ENCODE results near the gene CD247. TPM values are rescaled to one million over a fixed set of nuclear protein-coding genes. Genes with fewer than 3 reads are reported as not detected.

CD247 gene
- total and polyA plus RNA-seq, 9 of the 15 experiments (the other 6 are each of a cell fraction or from before 2014, with no cell fraction given), result 0.08 to 0.42 (median 0.28) TPM; not detected in 5

GRCh38 chr1:167533851-167534300 lies 15.5 kb upstream of the CD247 start (continued):
- peak; percentile 81 for TF ChIP-seq DACH1 (IDR thresholded peaks at IDR 0.05; ENCODE audit: partially characterized antibody)
- no peak for TF ChIP-seq SETDB1 (IDR thresholded peaks at IDR 0.05; ENCODE audit: low read length)
- TF ChIP-seq HCFC1 (IDR thresholded peaks at IDR 0.05; ENCODE audit: low read depth, low read length), result peak; percentile 6; the same call in 1 of the 2 replicates
- peak; percentile 30; the same call in 1 of the 2 replicates for TF ChIP-seq CTBP1 (IDR thresholded peaks at IDR 0.05; ENCODE audit: borderline replicate concordance)
- TF ChIP-seq RBM14 (IDR thresholded peaks at IDR 0.05; ENCODE audit: borderline replicate concordance, insufficient read depth, low read depth, low read length), result no peak
- peak; percentile 76 for TF ChIP-seq SMC3 (conservative IDR thresholded peaks at IDR 0.05; ENCODE audit: insufficient read depth, low read depth, low read length)
- TF ChIP-seq TEAD4 (IDR thresholded peaks at IDR 0.05; ENCODE audit: low read length), result peak; percentile 39; the same call in 1 of the 2 replicates
- TF ChIP-seq TEAD4 (CRISPR knock-in tag; IDR thresholded peaks at IDR 0.05; ENCODE audit: borderline replicate concordance), result no peak
- TF ChIP-seq HOXB6 (CRISPR knock-in tag; IDR thresholded peaks at IDR 0.05; ENCODE audit: borderline replicate concordance), result no peak
- TF ChIP-seq MAZ (CRISPR knock-in tag; conservative IDR thresholded peaks at IDR 0.05 in 1 of 2, IDR thresholded peaks at IDR 0.05 in 1 of 2), result 0 out of 4 replicates have a peak, but pooled peaks have one; percentile 3 to 25
- TF ChIP-seq NEUROD1 (IDR thresholded peaks at IDR 0.05; ENCODE audit: borderline replicate concordance, low read depth, low read length, partially characterized antibody), result no peak
- peak; percentile 92 to 95 for TF ChIP-seq RAD21 (CRISPR knock-in tag; conservative IDR thresholded peaks at IDR 0.05 in 1 of 2, IDR thresholded peaks at IDR 0.05 in 1 of 2)
- peak; percentile 88 for TF ChIP-seq TFAP4 (CRISPR knock-in tag; IDR thresholded peaks at IDR 0.05; ENCODE audit: borderline replicate concordance)
- TF ChIP-seq EHMT2 (IDR thresholded peaks at IDR 0.05), result no peak
- no peak for TF ChIP-seq L3MBTL2 (IDR thresholded peaks at IDR 0.05)
- TF ChIP-seq KLF16 (IDR thresholded peaks at IDR 0.05), result 0 out of 2 replicates have a peak, but pooled peaks have one; percentile 44
- no peak for TF ChIP-seq RBM34 (IDR thresholded peaks at IDR 0.05; ENCODE audit: borderline replicate concordance, insufficient read depth, low read length)
- TF ChIP-seq REST (IDR thresholded peaks at IDR 0.05; ENCODE audit: borderline replicate concordance), result peak; percentile 81
- TF ChIP-seq REST (CRISPR knock-in tag; IDR thresholded peaks at IDR 0.05; ENCODE audit: low read depth), result no peak
- peak; percentile 49 for TF ChIP-seq STAG1 (CRISPR knock-in tag; IDR thresholded peaks at IDR 0.05; ENCODE audit: borderline replicate concordance)
